DMS53 treated with DMSO at 0.1 percent for 48 hours (cell line): Measurements from ENCODE around the gene RNF187.
"Not testable (repeated sequence)": the region's sequence is repeated elsewhere in the genome, so short reads cannot be mapped to it uniquely, and the experiment has no call there.

Source experiments
- DNase-seq: peaks from one replicate; lab custom pipeline; 2025; ENCODE audit not compliant: unreplicated experiment; lab: John Stamatoyannopoulos, UW

RNF187 gene

DNA sequence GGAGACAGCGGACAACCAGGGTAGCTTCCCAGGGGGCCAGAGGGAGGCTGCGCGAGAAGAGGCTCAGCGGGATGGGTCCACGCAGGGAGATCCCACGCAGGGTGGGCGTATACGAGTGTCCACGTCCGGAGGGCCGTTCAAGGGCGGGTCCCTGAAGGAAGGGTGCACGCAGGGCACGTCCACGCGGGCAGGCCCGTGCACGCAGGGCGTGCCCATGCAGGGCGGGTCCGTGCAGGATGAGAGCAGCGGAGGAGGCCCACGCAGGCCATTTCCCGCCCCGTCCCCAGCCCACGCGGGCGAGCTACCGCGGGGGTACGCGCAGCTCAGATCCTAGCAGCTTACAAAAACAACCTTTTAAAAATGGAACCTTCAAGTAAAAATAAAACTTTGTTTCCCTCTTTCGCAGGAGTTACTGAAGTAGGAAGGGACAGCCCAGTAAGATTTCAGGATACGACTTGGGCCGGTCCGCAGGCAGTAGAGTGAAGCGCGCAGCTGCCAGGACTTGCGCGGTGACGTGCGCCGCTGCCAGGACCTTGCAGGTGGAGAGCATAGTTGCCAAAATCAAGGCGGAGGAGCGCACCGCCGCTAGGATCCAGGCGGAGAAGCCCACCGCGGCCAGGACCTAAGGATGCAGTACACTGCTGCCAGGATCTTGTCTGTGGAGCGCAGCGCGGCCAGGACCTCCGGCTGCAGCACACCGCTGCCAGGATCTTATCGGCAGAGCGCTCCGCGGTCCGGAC is 416 bp upstream of the RNF187 start:
- DNase-seq, result peak; percentile 74

DNA sequence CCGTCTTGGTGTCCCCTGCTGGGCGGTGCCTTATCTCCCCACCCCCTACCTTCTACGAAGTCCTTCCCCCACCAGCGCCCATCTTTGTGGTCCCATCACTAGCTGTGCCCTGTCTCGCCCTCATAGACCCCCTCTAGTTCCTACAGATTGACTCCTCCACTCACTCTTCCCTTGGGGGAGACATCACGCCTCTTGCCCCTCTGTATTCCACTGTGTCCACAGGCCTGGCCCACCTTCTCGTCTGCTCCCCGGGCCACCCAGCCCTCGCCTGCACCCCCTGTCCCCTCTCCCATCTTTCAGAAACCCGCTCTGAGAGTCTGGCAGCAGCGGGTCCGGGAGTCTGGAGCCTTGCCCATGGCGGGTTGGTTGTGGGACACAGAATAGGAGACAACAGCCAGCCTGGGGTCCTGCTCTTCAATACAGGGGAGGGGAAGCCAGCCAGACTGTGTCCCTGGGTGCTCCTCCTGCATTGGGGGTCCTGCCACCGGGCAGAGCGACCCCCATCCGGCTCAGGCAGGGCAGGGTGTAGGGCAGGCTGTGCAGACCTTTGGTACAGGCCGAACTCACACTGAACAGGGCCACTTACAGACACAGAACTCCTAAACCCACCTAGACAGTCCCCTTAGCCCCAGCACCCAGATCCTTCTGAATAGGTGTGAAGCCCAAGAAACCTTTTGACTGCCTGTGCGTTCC is 1.1 kb downstream of the RNF187 start:
- no peak for DNase-seq

DNA sequence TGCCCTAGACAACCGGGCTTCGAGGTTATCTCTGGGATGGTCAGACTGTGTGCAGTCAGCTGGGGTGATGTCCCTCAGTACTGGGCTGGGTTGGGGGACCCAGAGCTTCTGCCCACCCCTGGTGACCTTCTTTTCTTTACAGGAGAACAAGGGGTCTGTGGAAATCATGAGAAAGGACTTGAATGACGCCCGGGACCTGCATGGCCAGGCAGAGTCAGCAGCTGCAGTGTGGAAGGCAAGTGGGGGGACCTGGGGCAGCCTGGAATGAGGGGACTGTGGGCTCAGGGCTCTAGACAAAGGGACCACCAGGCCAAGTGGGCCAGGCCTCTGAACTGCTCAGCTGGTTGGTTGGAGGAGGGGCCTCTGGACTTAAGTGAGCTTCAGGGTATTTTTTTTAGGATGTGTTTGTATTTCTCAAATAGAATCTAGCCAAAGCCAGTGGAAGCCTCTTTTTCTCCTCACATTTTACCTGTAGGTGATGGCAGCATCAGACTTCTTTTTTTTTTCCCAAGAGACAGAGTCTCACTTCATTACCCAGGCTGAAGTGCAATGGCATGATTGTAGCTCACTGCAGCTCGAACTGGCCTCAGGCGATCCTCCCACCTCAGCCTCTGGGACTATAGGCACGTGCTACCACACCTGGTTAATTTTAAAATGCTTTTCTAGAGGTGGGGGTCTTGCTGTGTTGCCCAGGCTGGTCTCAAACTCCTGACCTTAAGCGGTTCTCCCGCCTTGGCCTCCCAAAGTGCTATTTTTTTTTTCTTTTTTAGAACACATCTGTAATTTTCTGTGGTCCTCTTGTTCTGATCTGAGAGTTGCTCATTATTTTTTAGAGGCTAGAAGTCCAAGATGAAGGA is 1.9 kb downstream of the RNF187 start:
- DNase-seq, result no peak

DNA sequence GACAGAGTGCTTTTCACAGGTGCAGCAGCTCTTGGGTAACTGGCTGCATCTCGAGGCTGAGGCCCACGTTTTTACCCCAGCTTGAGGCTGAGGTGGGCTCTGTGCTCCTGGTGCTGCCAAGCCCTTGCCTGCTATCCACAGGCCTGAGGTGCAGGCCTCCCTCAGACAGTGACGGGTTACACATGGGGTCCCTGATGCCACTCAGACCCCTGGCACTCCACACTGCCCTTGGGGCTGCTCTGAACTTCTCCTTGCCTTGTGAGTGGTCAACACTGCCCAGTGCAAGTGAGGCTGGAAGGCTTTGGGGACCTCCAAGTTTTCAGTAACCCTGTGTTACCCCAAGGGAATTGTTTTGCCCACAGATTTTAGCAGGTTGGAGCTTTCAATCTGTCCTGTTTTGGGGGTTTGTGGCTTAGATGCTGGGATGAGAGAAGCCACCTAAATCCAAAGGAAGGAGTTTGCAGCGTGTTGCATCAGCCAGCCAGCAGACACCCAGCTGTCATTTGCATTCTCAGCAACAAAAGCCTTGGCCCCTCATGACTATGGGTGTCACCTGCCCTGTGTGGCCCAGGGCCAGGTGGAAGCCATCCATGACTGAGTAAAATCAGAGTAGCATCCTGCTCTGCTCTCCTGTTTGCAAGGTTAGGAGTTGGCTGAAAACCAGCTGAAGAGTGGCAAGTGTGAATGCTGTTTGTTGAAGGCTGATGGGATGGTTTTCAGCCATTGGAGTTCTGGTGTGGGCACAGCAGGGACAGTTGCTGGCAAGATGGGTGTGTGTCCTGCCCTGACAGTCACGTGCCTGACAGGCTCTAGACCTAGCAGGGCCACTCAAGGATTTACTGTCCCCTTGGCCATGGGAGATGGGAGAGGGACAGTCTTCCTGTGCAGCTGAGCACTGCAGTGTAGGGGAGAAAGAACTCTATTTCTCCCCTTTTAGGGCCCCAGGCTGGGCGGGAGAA is 3.2 kb downstream of the RNF187 start:
- peak; percentile 95 for DNase-seq

- no peak for DNase-seq
Observed at GRCh38 chr1:228493141-228494043, 6.2 kb downstream of the RNF187 start.

- no peak for DNase-seq
Observed at GRCh38 chr1:228494044-228494353, 6.8 kb downstream of the RNF187 start.

DNA sequence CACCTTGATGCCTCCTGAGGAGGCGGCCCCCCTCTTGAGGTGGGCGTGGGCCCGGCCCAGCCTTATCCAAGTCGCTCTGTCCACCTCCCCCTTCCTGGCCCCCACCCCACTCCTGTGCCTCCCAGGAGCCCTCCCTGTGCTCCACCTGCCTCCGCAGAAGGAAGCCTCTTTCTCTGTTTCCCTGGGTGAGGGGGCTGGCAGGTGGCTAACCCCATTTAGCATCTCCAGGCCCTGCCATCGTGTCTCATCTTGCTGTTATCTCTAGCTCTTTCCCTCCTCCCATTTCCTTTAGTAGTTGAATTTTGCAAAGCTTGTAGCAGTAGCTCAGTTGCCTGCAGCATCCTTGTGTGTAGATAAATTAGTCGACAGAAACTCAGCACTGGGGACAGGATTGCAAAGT is 7.2 kb downstream of the RNF187 start:
- no peak for DNase-seq

DNA sequence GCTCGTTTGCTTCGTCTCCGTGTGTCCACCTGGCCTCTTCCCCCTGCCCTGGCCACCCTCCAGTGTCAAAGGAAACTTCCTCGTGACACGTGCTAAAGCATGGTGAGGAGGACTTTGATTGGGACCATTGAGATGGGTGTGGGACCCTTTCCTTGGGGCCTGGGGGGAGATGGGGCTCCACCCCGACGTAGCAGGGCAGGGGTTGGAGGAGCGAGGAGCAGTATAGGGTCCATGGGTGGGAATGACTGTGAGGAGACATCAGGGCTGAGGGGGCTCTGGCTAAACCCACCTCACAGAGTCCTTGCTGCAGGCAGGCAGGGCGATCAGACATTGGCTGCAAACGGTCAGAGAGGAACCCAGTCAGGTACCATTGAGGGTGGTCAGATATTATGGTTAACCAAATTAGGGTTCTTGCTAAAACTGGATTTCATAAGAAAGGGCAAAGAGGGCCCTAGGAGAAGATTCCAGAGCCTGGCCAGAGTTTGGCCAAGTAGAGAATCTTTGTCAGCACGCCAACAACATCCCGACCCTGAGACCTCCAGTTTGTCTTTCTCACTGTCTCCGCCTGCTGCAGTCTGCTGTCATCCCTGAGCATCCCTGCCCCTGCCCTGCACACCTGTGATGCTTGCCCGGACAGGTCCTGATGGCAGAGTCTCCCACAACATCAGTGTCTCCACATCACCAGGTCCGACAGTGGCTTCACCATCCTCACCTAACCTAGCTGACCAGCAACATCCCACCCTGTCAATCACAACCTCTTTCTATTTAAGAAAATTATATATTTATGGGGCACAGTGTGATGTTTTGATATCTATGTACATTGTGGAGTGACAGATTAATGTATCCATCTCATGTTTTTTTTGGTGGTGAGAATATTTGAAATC is 8.0 kb downstream of the RNF187 start:
- no peak for DNase-seq

GRCh38 chr1:228496084-228496483 is 8.9 kb downstream of the RNF187 start:
- no peak for DNase-seq

GRCh38 chr1:228496494-228496893 is 9.3 kb downstream of the RNF187 start:
- DNase-seq, result no peak

DNA sequence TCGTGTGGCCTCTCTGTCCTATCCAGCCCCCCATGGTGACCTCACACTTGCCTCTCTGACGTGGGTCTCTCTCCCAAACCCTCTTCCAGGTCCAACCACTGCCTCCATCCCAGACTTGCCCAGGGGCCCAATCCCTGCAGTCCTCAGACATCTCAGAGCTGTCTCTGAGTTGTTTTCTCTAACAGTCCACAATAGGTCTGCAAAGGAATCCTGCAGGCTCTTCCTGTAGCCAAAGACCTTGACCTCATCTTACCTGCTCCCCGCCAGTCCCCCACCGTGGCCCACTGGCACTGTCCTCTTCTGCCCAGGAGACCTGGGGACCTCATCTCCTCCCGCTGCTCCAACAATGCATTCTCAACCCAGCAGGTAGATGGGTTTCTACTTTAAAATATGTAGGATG is 10.0 kb downstream of the RNF187 start:
- DNase-seq, result no peak

DNA sequence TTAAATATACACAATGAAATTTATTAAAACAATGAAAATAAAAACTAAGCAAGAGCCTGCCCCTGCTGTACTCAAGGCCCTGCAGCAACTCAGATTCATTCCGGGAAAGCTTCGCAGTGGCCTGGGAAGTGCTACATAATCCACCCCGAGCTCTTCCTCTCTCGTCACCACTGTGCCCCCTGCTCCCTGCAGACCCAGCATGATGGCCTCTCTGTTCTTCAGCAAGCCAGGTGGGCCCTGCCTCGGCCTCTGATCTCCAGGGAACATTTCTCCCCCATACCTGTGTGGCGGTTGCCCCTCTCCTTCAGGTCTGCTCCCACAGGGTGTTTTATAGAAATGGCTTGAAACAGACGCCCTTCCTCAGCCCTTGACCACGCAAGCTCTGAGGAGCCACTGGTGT is 10.6 kb downstream of the RNF187 start:
- DNase-seq, result no peak

- DNase-seq, result no peak
Observed at GRCh38 chr1:228500143-228500734, 13.1 kb downstream of the RNF187 start.

GRCh38 chr1:228500901-228501871 is 14.0 kb downstream of the RNF187 start:
- peak; percentile 80 for DNase-seq

DNA sequence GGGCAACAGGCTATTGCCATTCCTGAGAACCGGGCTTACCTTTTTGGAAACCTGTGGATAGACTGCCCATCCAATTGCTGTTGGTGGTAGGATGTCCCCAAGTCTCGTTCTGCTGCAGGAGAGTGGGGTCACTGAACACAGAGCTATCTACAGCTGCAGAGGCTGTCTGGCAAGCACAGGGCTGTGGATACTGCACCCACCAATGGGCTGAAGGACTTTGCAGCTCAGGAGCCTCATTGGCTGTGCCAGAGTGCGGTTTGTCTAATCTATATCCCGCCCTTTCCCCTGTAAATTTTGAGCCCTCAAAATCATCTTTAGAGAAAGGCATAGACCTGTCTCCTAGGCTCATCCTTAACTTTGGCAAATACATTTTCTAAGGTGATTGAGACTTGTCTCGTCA is 15.3 kb downstream of the RNF187 start:
- no peak for DNase-seq

GRCh38 chr1:228505944-228506343 is 18.8 kb downstream of the RNF187 start:
- not testable (repeated sequence) for DNase-seq

GRCh38 chr1:228507961-228508652 is 20.9 kb downstream of the RNF187 start:
- no peak for DNase-seq
